Fibroblast of the aortic adventitia (primary cell): ENCODE results near the gene SLF2. TPM values are rescaled to one million over a fixed set of nuclear protein-coding genes. Genes with fewer than 3 reads are reported as not detected.
A peak's percentile ranks its signal among the peaks of the same experiment; 100 is the strongest.

Source experiments
- DNase-seq: peaks from one replicate; pipeline ENCODE4 v3.0.0-alpha.2; 2010; ENCODE audit warnings: low read depth
- H3K4me3 ChIP-seq: 2 replicates; pipeline ENCODE4 v1.5.1; 2011; ENCODE audit warnings: low read depth, mild to moderate bottlenecking, control low read depth, low read length, moderate library complexity
- total RNA-seq: library from RNA; depleted of rRNA; stranded (reverse); fragments of >200 nt; gene quantifications from 2 replicates; pipeline ENCODE4 v1.2.3, GENCODE V29; 2012; ENCODE audit warnings: low replicate concordance
- TF ChIP-seq, protein P1 (sequence below): IDR thresholded peaks from 2 replicates; pipeline ENCODE4 v1.5.1; 2011; ENCODE audit warnings: mild to moderate bottlenecking, low read length, control low read depth, inconsistent platforms; ENCODE audit not compliant: insufficient read depth

Gene SLF2
- total RNA-seq, 1 donor: 62.8 TPM

DNA sequence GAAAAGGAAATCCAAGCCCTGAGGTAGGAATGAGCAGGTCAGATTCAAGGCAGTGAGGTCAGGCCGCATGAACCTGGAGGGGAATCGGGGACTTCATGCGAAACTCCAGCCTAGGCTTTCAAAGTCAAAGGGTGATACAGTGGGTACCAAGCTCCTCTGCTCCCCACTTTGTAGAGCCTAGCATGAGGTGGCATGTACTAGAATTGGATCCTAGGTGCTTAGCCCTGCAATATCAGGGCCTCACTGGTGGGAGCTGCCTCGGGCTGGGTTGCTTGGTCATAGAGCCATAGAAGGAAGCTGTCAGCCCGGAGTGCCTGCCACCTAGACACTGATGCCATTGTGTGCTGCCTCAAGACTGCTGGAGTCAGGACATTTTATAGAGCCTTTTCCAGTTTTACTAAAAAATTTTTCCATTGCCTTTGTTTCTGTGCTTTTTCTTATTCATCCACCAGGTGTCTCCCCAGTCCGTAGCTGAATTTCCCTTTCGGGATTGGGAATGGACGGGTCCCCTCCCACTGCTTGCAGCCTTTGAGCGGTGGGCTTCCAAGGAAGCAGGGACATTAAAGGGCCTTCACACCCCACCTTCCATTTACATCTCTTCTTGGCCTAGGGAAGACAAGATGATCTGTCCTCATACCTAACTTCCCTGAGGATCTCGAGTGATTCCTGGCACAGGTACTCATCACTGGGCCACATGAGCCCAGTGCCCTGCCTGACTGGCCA is 81.4 kb downstream of the SLF2 start:
- TF ChIP-seq, protein P1, sequence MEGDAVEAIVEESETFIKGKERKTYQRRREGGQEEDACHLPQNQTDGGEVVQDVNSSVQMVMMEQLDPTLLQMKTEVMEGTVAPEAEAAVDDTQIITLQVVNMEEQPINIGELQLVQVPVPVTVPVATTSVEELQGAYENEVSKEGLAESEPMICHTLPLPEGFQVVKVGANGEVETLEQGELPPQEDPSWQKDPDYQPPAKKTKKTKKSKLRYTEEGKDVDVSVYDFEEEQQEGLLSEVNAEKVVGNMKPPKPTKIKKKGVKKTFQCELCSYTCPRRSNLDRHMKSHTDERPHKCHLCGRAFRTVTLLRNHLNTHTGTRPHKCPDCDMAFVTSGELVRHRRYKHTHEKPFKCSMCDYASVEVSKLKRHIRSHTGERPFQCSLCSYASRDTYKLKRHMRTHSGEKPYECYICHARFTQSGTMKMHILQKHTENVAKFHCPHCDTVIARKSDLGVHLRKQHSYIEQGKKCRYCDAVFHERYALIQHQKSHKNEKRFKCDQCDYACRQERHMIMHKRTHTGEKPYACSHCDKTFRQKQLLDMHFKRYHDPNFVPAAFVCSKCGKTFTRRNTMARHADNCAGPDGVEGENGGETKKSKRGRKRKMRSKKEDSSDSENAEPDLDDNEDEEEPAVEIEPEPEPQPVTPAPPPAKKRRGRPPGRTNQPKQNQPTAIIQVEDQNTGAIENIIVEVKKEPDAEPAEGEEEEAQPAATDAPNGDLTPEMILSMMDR: peak; percentile 80
- no peak overlapping the region for H3K4me3 ChIP-seq
- DNase-seq: peak; percentile 61

- TF ChIP-seq, protein P1: no peak
- DNase-seq: no peak
- H3K4me3 ChIP-seq: no peak overlapping the region
Measured at GRCh38 chr10:100995181-100995580, 82.4 kb downstream of the SLF2 start.

DNA sequence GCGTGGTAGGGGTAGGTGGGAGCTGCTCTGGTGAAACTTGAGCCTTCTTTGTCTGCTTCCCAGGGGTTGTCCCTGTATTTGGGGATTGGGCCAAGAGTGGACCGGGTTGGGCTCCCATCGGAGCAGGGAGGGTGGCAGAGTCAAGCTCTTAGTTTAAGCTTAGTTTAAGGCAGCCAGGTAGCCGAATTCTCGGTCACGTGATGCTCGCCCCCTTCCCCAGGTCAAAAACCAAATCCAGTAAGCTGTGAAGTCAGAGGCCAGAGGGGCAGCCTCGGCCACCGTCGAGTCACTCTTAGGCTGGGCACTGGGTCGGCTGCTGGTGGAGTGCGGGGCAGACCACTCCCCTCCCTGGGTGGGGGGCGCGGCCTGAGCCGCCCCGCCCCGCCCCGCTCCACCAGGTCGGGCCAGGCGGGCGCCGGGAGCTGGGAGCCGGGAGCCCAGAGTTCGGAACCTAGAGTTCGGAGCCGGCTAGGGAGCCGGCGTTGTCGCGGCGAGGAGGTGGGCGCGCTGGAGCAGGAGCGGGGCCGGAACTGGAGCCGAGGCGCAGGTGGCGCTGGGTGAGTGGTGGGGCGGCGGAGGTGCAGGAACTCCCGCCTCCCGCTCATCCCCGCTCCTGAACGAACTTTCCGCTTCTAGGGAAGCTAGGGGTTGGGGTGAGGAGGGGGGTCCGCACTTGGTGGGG is 84.1 kb downstream of the SLF2 start:
- TF ChIP-seq, protein P1: no peak
- peak overlapping the region; percentile 86 for H3K4me3 ChIP-seq
- no peak for DNase-seq

- H3K4me3 ChIP-seq: peak overlapping the region; percentile 86
- DNase-seq: peak; percentile 75
- TF ChIP-seq, protein P1: peak; percentile 91
Measured at GRCh38 chr10:100997360-100998182, 84.8 kb downstream of the SLF2 start.

DNA sequence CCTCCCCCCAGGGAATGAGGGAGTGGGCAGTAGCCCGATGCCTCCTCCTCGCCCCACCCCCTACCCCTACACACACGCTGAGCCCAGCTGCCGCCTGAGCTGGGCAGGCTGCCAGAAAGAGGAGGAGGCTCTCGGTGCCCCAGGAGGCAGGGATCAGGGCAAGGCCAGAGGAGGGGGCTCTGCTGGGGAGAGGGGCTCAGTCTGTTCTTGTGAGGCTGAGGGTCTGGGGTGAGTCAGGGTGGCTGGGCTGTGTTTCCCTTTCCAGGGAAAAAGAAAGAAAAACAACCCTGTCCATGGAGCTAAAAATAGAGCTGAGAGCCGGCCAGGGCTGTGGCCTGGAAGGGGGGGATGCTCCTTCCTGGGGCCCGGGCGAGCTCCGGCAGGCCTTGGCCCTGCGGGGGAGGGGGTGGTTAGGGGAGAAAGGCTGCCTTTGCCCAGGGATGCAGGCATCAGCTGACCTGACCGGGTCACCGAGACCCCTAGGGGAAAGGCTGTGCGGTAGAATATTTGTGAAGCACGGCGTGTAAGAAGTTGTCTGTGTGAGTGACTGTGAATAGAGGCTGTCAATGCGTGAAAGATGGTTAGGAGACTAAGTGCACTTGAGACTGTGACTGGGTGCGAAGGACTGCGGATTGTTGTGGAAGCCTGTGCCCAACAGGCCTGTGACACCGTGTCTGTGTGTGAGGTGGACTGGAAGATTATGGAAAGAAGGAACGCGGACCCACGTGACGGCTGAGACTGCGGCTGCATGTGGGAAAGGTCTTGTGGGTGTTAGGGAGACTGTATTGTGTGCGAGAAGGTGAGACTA is 85.6 kb downstream of the SLF2 start:
- TF ChIP-seq, protein P1: no peak
- DNase-seq: peak; percentile 84
- H3K4me3 ChIP-seq: peak overlapping the region; percentile 86
